ENCODE results near the gene FAHD1. TPM values are rescaled to one million over a fixed set of nuclear protein-coding genes. Genes with fewer than 3 reads are reported as not detected.

The FAHD1 gene
- total and polyA plus RNA-seq, 2 experiments from 2014 or later = 39.7 to 40.9 TPM

DNA sequence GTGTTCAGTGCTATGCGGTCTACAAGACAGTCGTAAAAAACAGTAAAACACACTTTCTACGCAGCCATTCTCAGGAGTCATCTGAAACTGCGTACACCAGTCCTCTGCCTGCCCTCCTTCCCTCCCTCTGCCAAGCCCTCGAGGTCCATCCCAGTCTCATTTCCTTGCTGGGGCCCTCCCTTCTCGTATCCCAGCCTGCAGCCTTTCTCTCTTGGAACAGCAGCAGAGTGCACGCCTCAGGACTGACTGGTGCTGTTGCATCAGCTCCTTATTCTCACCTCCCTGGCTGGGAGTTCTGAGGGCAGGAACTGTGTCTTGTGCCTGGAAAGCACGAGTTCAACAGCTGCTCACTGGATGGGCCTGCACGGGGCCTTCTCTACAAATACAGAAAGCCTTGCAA, 12.5 kb downstream of the FAHD1 start:
- Histone ChIP-seq H3K9ac (no peak overlapping the region), H3F3A (ENCODE audit: insufficient read depth) (no peaks in the 10 kb centered on the region), H3K4me3 (no peak overlapping the region), H3K9me2 (ENCODE audit: insufficient read depth) (no peaks in the 10 kb centered on the region), H3K4me2 (ENCODE audit: unreplicated experiment) (no peak overlapping the region), H3K4me1 (ENCODE audit: insufficient read depth) (no peaks in the 10 kb centered on the region), H3K79me2 (ENCODE audit: insufficient read depth) (no peaks in the 10 kb centered on the region), H3K27me3 (replicated peaks; ENCODE audit: insufficient read depth) (no peaks in the 10 kb centered on the region), H3K9me3 (ENCODE audit: low read depth) (no peaks in the 10 kb centered on the region), H3K27ac (no peak overlapping the region), H2AFZ (no peak overlapping the region), H3K36me3 (ENCODE audit: low read depth) (no peaks in the 10 kb centered on the region), H4K20me1 (ENCODE audit: insufficient read depth) (no peaks in the 10 kb centered on the region)
- in situ Hi-C loops (cut with MboI) = no loop called here
- TF ChIP-seq EZH2phosphoT487 (IDR thresholded peaks at IDR 0.05; ENCODE audit: insufficient read depth, low read depth) (no peak), EZH2 (IDR thresholded peaks at IDR 0.05; ENCODE audit: insufficient read depth, poor library complexity, severe bottlenecking) (no peak)
- DNase-seq = peak; percentile 54
- WGBS, 2 experiments (ENCODE audit: low coverage in 1 of 2, low lambda C conversion rate in 2 of 2, missing lambda C conversion rate in 2 of 2) = 67 to 69% methylated on average over 9 of the region's 9 CpGs

GRCh38 chr16:1845985-1846384, 19.0 kb downstream of the FAHD1 start:
- Histone ChIP-seq H3K27me3 (replicated peaks; ENCODE audit: insufficient read depth) (no peaks in the 10 kb centered on the region; the same call in 1 of the 2 replicates), H3F3A (ENCODE audit: insufficient read depth) (no peaks in the 10 kb centered on the region), H3K9me3 (ENCODE audit: low read depth) (no peaks in the 10 kb centered on the region), H3K9me2 (ENCODE audit: insufficient read depth) (no peaks in the 10 kb centered on the region), H3K4me2 (ENCODE audit: unreplicated experiment) (no peak overlapping the region), H2AFZ (no peak overlapping the region), H3K4me1 (ENCODE audit: insufficient read depth) (no peaks in the 10 kb centered on the region), H3K36me3 (ENCODE audit: low read depth) (no peaks in the 10 kb centered on the region), H3K27ac (no peak overlapping the region), H4K20me1 (ENCODE audit: insufficient read depth) (no peaks in the 10 kb centered on the region), H3K79me2 (ENCODE audit: insufficient read depth) (no peaks in the 10 kb centered on the region), H3K9ac (no peak overlapping the region), H3K4me3 (no peak overlapping the region)
- 29 to 30% methylated on average over 4 of the region's 4 CpGs for WGBS, 2 experiments (ENCODE audit: low coverage in 1 of 2, low lambda C conversion rate in 2 of 2, missing lambda C conversion rate in 2 of 2)
- TF ChIP-seq EZH2 (IDR thresholded peaks at IDR 0.05; ENCODE audit: insufficient read depth, poor library complexity, severe bottlenecking) (no peak), EZH2phosphoT487 (IDR thresholded peaks at IDR 0.05; ENCODE audit: insufficient read depth, low read depth) (no peak)
- no peak for DNase-seq
- in situ Hi-C loops (cut with MboI) = no loop called here

GRCh38 chr16:1846416-1846815, 19.4 kb downstream of the FAHD1 start:
- no peak for TF ChIP-seq EZH2phosphoT487 (IDR thresholded peaks at IDR 0.05; ENCODE audit: insufficient read depth, low read depth)
- TF ChIP-seq EZH2 (IDR thresholded peaks at IDR 0.05; ENCODE audit: insufficient read depth, poor library complexity, severe bottlenecking) = no peak
- peaks cover under 1% of the 10 kb centered on the region; the same call in 1 of the 2 replicates for H3K27me3 ChIP-seq (replicated peaks; ENCODE audit: insufficient read depth)
- no peak overlapping the region for H2AFZ ChIP-seq
- no peaks in the 10 kb centered on the region for H3K9me2 ChIP-seq (ENCODE audit: insufficient read depth)
- no peak overlapping the region for H3K4me3 ChIP-seq
- WGBS, 2 experiments (ENCODE audit: low coverage in 1 of 2, low lambda C conversion rate in 2 of 2, missing lambda C conversion rate in 2 of 2) = 0 to 11% methylated on average over 1 of the region's 1 CpG
- no peaks in the 10 kb centered on the region for H3K9me3 ChIP-seq (ENCODE audit: low read depth)
- H3K27ac ChIP-seq = no peak overlapping the region
- H3K36me3 ChIP-seq (ENCODE audit: low read depth) = no peaks in the 10 kb centered on the region
- in situ Hi-C loops (cut with MboI) = no loop called here
- no peaks in the 10 kb centered on the region for H3K79me2 ChIP-seq (ENCODE audit: insufficient read depth)
- no peak for DNase-seq
- no peaks in the 10 kb centered on the region for H3K4me1 ChIP-seq (ENCODE audit: insufficient read depth)
- no peak overlapping the region for H3K9ac ChIP-seq
- H3F3A ChIP-seq (ENCODE audit: insufficient read depth) = no peaks in the 10 kb centered on the region
- H3K4me2 ChIP-seq (ENCODE audit: unreplicated experiment) = no peak overlapping the region
- H4K20me1 ChIP-seq (ENCODE audit: insufficient read depth) = no peaks in the 10 kb centered on the region

DNA sequence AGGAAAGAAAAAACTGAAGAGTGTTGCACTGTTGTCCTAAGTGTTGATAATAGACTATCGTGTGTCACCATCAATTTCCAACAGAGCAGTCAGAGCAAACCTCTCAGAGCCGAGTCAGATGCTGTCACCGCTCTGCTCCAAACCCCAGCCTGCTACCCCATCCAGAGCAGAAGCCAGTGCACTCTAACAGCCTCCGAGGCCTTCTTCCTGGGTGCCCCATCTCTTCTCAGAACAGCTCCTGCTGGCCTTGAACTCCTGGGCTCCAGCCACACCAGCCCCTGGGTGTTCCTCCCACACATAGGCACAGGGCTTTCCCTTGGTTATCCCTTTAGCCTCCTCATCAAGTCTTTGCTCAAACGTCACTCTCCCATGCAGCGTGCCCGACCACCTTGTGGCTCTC, 24.0 kb downstream of the FAHD1 start:
- Histone ChIP-seq H3K36me3 (ENCODE audit: low read depth) (no peaks in the 10 kb centered on the region), H3K27me3 (replicated peaks; ENCODE audit: insufficient read depth) (peaks cover 12% of the 10 kb centered on the region; the same call in 1 of the 2 replicates), H3K27ac (no peak overlapping the region), H3F3A (ENCODE audit: insufficient read depth) (no peaks in the 10 kb centered on the region), H3K79me2 (ENCODE audit: insufficient read depth) (no peaks in the 10 kb centered on the region), H3K9me3 (ENCODE audit: low read depth) (no peaks in the 10 kb centered on the region), H3K9me2 (ENCODE audit: insufficient read depth) (no peaks in the 10 kb centered on the region), H2AFZ (no peak overlapping the region), H4K20me1 (ENCODE audit: insufficient read depth) (no peaks in the 10 kb centered on the region), H3K9ac (no peak overlapping the region), H3K4me2 (ENCODE audit: unreplicated experiment) (no peak overlapping the region), H3K4me3 (no peak overlapping the region), H3K4me1 (ENCODE audit: insufficient read depth) (no peaks in the 10 kb centered on the region)
- in situ Hi-C loops (cut with MboI) = no loop called here
- 60 to 78% methylated on average over 7 of the region's 7 CpGs for WGBS, 2 experiments (ENCODE audit: low coverage in 1 of 2, low lambda C conversion rate in 2 of 2, missing lambda C conversion rate in 2 of 2)
- no peak for DNase-seq
- TF ChIP-seq EZH2 (IDR thresholded peaks at IDR 0.05; ENCODE audit: insufficient read depth, poor library complexity, severe bottlenecking) = no peak
- no peak for TF ChIP-seq EZH2phosphoT487 (IDR thresholded peaks at IDR 0.05; ENCODE audit: insufficient read depth, low read depth)

- in situ Hi-C loops (cut with MboI) = no loop called here
- no peak for TF ChIP-seq EZH2phosphoT487 (IDR thresholded peaks at IDR 0.05; ENCODE audit: insufficient read depth, low read depth)
- no peak for TF ChIP-seq EZH2 (IDR thresholded peaks at IDR 0.05; ENCODE audit: insufficient read depth, poor library complexity, severe bottlenecking)
- no peaks in the 10 kb centered on the region for H3K9me3 ChIP-seq (ENCODE audit: low read depth)
- no peaks in the 10 kb centered on the region for H3K79me2 ChIP-seq (ENCODE audit: insufficient read depth)
- H4K20me1 ChIP-seq (ENCODE audit: insufficient read depth) = no peaks in the 10 kb centered on the region
- no peak overlapping the region for H3K27ac ChIP-seq
- H3K4me2 ChIP-seq (ENCODE audit: unreplicated experiment) = no peak overlapping the region
- no peak overlapping the region for H3K9ac ChIP-seq
- H2AFZ ChIP-seq = no peak overlapping the region
- H3K9me2 ChIP-seq (ENCODE audit: insufficient read depth) = no peaks in the 10 kb centered on the region
- no peak overlapping the region for H3K4me3 ChIP-seq
- 53 to 56% methylated on average over 4 of the region's 4 CpGs for WGBS, 2 experiments (ENCODE audit: low coverage in 1 of 2, low lambda C conversion rate in 2 of 2, missing lambda C conversion rate in 2 of 2)
- H3K27me3 ChIP-seq (replicated peaks; ENCODE audit: insufficient read depth) = peaks cover 12% of the 10 kb centered on the region; the same call in 1 of the 2 replicates
- H3K36me3 ChIP-seq (ENCODE audit: low read depth) = no peaks in the 10 kb centered on the region
- DNase-seq = no peak
- H3K4me1 ChIP-seq (ENCODE audit: insufficient read depth) = no peaks in the 10 kb centered on the region
- H3F3A ChIP-seq (ENCODE audit: insufficient read depth) = no peaks in the 10 kb centered on the region
Measured at GRCh38 chr16:1851793-1852192, 24.8 kb downstream of the FAHD1 start.

All from GM23248 (cell line).